Erythroblast (primary cell): ENCODE data around the gene DEPDC5.

Experiments used
- GATA1 ChIP-seq: IDR thresholded peaks from 2 replicates; pipeline ENCODE4 v1.6.1; 2011; ENCODE audit warnings: low read depth, mild to moderate bottlenecking, control low read depth, low read length, moderate library complexity
- POLR2A ChIP-seq: IDR thresholded peaks from 2 replicates; pipeline ENCODE4 v1.6.1; 2011; ENCODE audit warnings: mild to moderate bottlenecking, low read length

GRCh38 chr22:31773416-31773815, 19.6 kb downstream of the DEPDC5 start:
- TF ChIP-seq POLR2A (no peak), GATA1 (no peak)
